Measurements from ENCODE around the gene AZIN2.
"Not testable (repeated sequence)": the region's sequence is repeated elsewhere in the genome, so short reads cannot be mapped to it uniquely, and the experiment has no call there.

AZIN2 gene

DNA sequence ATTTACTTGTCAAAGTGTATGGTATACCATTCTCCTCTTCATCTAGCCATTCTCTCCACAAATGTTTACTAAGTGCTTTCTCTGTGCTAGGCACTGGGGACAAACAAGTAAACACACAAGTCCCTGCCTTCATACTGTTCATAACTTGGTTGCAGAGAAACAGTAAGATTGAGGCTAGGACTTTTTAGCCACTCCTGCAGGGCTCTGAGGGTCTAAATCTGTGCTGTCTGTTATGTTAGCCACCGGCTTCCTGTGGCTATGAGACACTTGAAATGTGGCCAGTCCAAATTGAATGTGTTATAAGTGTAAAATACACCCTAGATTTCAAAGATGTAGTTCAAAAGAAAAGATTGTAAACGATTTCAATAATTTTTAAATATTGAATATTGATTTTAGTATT, 50.2 kb downstream of the AZIN2 start:
- no peak for DNase-seq

- DNase-seq = no peak
Measured at GRCh38 chr1:33132549-33132948, 51.6 kb downstream of the AZIN2 start.

GRCh38 chr1:33133478-33134105, 52.6 kb downstream of the AZIN2 start:
- no peak for DNase-seq

GRCh38 chr1:33136041-33136440, 55.1 kb downstream of the AZIN2 start:
- not testable (repeated sequence) for DNase-seq

DNA sequence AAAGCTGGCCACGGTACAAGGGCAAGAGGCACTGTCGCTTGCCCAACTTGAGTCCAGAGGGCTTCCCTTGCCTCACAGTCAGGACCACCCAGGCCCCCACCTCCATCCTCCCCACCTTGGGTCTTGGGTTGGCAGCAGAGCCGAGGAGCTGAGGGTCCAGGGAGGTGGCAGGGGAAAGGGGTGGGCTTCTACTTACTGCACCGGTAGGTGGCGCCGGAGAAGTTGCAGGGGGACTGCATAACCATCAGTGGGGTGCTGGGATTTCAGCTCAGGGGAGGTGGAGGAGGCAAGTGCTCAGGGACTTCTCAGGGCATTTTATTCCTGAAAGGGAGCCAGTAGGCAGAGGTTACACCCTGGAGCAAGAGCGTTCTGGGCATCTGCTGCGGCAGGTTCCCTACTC, 56.8 kb downstream of the AZIN2 start:
- no peak for DNase-seq

- no peak for DNase-seq
Measured at GRCh38 chr1:33140153-33141149, 59.5 kb downstream of the AZIN2 start.

- DNase-seq = no peak
Measured at GRCh38 chr1:33141216-33141615, 60.3 kb downstream of the AZIN2 start.

- DNase-seq = no peak
Measured at GRCh38 chr1:33141781-33142180, 60.8 kb downstream of the AZIN2 start.

DNA sequence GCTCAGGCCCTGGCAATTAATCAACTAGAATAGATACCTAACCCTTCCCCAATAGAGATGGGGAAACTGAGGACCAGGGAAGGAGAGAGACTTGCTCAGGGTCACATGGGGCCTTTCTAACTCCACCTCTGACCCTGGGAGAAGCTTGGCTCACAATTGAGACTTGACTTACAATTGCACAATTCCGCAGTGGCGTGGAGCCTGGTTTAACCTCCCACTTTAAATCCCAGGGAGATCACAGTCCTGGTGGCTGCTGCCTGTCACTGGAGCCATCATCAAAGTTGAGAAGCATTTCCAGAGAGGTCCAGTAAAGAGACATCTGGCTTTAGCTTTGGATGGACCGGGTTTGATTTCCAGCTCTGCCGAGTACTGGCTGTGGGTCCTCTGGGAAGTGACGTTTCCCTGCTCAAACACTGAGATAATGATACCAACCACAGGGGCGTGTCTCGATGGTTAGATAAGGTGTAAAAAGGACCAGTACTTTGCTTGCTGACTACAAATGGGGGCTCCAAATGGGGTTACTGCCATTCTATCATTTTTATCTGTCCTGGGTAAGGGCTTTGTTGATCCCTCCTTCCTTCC, 61.6 kb downstream of the AZIN2 start:
- no peak for DNase-seq

- DNase-seq = no peak
Measured at GRCh38 chr1:33143176-33143575, 62.2 kb downstream of the AZIN2 start.

DNA sequence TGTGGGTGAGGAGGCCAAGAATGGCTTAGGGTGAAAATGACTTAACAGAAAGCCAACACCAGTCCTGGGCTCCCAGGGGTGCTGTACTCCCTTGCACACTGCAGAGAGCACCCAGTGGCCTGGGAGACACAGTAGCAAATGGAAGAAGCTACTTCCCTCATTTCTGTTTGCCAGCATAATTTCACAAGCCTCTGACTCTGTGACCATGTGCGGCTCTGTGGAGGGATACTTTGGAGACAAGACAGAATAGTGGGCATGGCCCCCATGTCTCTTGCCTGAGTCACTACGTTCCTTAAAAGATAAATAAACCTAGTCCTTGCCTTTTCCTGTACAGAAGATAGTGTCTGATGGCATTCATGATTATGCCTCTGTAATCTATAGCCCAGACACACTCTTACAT, 62.7 kb downstream of the AZIN2 start:
- DNase-seq = no peak

- no peak for DNase-seq
Measured at GRCh38 chr1:33146003-33146402, 65.0 kb downstream of the AZIN2 start.

DNA sequence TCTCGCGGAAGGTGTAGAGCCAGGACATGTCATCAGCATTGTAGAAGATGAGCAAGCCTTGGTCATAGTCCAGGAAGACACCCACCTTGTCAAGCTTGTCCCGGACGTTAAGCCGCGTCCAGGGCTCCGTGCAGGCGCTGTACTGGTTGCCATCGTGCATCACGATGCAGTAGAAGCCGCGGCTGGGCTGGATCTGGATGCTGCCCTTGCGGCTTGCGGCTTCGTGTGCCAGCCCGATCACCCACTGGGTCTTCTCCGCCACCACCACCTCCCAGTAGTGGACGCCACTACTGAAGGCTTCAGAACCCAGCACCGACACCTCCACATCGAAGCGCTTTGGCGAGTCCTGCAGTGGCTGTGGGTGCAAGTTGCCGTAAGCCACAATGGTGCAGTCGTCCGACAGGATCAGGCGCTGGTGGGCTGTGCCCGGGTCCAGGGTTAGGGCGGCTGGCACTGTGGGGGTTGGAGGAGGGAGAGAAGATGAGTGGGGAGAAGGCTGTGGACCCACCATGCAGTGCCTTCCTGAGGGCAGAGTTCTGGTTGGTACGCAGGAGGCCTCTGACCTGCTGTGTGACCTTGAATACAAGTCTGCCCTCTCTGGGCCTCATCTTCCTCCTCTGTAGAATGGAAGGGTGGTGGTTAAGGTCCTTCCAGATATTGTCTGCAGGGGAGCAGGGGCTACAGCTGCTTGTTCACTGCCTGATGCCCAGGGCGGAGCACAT, 66.5 kb downstream of the AZIN2 start:
- DNase-seq = no peak

- no peak for DNase-seq
Measured at GRCh38 chr1:33147997-33148314, 67.0 kb downstream of the AZIN2 start.

DNA sequence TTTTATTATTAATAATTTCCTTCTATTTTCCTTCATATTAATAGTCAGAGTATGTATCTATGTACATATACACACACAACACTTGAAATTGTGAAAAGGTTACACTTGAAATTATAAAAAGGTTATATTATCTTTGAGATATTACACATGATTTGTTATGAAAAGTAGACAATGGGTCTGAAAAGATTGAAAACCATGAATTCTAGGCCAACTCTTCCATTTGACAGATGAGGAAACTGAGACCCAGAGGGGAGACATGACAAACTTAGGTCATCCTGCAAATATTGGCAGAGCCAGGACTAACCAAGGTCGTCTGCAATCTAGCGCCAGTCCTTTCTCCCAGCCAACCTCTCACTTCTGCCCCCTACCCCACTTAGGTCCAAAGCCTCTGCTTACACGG, 67.7 kb downstream of the AZIN2 start:
- no peak for DNase-seq

DNA sequence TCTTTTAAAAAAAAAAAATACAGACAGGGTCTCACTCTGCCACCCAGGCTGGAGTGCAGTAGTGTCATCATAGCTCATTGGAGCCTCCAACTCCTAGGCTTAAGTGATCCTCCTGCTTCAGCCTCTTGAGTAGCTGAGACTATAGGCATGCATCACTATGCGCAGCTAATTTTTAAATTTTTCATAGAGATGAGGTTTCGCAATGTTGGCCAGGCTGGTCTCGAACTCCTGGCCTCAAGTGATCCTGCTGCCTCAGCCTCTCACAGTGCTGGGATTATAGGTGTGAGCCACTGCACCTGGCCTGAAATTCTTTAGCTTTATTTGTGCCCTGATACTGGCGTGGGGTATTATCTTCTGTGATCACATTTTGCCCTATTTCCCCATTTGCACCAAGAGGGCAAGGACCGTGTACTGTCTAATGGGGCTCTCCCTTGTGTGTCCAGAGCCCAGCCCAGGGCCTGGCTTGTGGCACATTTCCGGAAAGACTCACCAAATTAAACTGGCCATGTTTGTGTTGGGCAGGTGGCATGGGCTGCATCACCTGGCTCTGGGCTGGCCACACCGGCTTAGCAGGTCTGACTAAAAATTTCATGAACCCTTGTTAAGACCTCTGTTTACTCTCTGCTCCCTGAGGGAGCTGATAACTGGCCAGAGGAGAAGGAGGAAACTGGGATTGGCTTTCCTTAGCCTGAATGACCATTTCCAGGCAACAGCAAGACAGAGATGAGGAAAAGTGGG, 68.7 kb downstream of the AZIN2 start:
- DNase-seq = no peak

GRCh38 chr1:33150522-33150921, 69.6 kb downstream of the AZIN2 start:
- DNase-seq = no peak

- DNase-seq = no peak
Measured at GRCh38 chr1:33151116-33151515, 70.2 kb downstream of the AZIN2 start.

DNA sequence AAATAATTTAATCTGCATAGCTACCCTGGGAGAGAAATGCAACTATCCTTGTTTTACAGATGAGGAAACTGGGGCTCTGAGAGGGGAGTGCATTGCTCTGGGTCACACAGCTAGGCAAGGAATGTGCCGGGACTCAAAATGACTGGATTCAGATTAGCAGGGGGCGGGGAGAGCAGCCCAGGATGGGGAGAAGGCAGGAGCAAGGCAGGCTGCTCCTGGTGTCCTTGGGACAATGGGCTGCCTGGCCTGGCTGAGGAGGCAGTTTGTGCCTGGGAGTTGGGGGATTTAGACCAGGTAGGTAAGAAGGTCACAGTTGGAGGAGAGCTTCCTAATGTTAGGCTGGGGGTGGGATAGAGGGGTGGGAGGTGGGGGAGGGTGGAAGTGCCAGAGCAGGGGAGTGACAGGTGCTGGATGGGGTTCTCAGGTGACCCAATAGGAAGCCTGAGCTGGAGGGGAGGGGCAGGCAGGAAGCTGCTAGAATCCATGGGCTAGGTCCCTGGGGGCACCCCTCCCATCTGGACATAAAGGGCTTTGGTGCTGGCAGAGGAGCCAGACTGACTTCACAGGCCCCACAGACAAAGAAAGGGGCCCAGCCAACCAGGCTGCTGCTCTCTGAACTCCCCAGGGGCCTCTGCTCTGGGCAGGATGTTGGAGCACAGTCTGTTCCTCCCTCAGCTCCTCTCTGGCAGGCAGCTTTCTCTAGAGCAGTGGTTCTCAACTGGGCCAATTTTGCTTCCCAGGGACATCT, 71.9 kb downstream of the AZIN2 start:
- DNase-seq = no peak

DNA sequence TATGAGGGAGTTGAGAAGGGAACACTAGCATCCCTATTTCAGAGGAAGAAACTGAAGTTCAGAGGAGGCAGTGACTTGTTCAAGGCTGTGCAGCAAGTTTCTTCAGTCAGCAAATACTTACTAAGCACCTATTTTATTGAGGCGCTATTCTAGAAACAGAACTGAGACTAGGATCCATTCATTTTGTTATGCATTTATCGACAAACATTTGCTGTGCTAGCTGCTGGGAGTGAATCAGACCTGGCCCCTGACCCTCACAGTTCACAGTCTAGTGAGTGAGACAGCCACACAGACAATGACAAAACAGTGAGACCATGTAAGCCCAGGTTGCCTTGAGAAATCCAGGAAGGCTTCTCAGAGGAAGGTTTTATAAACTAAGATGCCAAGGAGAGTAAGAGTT, 72.7 kb downstream of the AZIN2 start:
- no peak for DNase-seq

GRCh38 chr1:33155877-33156538, 75.1 kb downstream of the AZIN2 start:
- no peak for DNase-seq
